AG04450 (cell line): ENCODE results near the gene PDE4C. TPM values are rescaled to one million over a fixed set of nuclear protein-coding genes. Genes with fewer than 3 reads are reported as not detected.

ENCODE experiments used
- CTCF ChIA-PET: fragments of 300-600, 350-600 bp; formaldehyde crosslinking; extraction: SDS; loops from one replicate; lab custom pipeline; 2022; ENCODE audit warnings: antibody characterized with exemption, inconsistent platforms; lab: Charles Lee
- POLR2A ChIA-PET: fragments of 350-600 bp; formaldehyde crosslinking; extraction: SDS; loops from one replicate; lab custom pipeline; 2021; ENCODE audit warnings: antibody characterized with exemption, inconsistent platforms; lab: Yijun Ruan, JAX
- DNase-seq: peaks from one replicate; pipeline ENCODE4 v3.0.0-alpha.2; 2011; ENCODE audit warnings: low read depth, low spot score
- H3K27ac ChIP-seq: one replicate; pipeline ENCODE4 v1.5.1; 2012; ENCODE audit warnings: low read depth, low read length, control low read depth
- H3K27me3 ChIP-seq: one replicate; pipeline ENCODE4 v1.6.0; 2012; ENCODE audit warnings: low read length; ENCODE audit not compliant: control insufficient read depth, insufficient read depth
- H3K4me3 ChIP-seq: 2 replicates; pipeline ENCODE4 v1.5.1; 2011; ENCODE audit warnings: mild to moderate bottlenecking, low read depth, low read length, control low read depth
- H3K9me3 ChIP-seq: 2 replicates; pipeline ENCODE4 v1.5.1; 2012; ENCODE audit warnings: low read length; ENCODE audit not compliant: control insufficient read depth, insufficient read depth
- polyA plus RNA-seq: library from polyadenylated mRNA; depleted of rRNA; stranded (reverse); fragments of >200 nt; gene quantifications from 2 replicates; pipeline ENCODE4 v1.2.3, GENCODE V29; 2011
- TF ChIP-seq, protein P1 (sequence below): IDR thresholded peaks from 2 replicates; pipeline ENCODE4 v1.5.1; 2011; ENCODE audit warnings: low read depth, low read length, control low read depth, inconsistent platforms

Gene PDE4C
- polyA plus RNA-seq, 1 experiment = 0.46 TPM

DNA sequence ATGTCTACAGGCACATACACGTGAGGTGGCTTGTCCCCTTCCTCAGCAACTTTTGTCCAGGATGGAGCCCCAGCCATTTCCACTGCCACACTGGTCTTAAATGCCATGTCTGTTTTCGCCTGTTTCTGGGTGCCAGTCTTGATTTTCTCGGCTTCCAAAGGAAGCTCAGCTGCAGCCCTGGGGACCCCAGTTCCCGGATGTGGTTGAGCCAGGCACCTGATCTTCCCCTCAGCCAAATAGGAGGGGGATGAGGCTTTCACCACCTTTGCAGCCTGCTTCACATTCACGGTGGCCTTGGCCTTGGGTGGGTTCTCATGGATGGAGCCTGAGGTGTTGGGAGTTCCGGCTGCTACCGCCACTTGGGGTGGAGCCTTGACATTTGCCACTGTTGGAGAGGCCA lies 39.3 kb upstream of the PDE4C start:
- ChIA-PET POLR2A (no interaction called here), CTCF (no interaction called here)
- Histone ChIP-seq H3K4me3 (no peak overlapping the region), H3K27me3 (no peaks in the 10 kb centered on the region), H3K27ac (no peak overlapping the region), H3K9me3 (no peaks in the 10 kb centered on the region; the same call in 1 of the 2 replicates)
- TF ChIP-seq, protein P1, sequence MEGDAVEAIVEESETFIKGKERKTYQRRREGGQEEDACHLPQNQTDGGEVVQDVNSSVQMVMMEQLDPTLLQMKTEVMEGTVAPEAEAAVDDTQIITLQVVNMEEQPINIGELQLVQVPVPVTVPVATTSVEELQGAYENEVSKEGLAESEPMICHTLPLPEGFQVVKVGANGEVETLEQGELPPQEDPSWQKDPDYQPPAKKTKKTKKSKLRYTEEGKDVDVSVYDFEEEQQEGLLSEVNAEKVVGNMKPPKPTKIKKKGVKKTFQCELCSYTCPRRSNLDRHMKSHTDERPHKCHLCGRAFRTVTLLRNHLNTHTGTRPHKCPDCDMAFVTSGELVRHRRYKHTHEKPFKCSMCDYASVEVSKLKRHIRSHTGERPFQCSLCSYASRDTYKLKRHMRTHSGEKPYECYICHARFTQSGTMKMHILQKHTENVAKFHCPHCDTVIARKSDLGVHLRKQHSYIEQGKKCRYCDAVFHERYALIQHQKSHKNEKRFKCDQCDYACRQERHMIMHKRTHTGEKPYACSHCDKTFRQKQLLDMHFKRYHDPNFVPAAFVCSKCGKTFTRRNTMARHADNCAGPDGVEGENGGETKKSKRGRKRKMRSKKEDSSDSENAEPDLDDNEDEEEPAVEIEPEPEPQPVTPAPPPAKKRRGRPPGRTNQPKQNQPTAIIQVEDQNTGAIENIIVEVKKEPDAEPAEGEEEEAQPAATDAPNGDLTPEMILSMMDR = no peak
- no peak for DNase-seq

- DNase-seq = no peak
- TF ChIP-seq, protein P1 = no peak
- Histone ChIP-seq H3K27ac (no peak overlapping the region), H3K4me3 (no peak overlapping the region), H3K27me3 (no peaks in the 10 kb centered on the region), H3K9me3 (no peaks in the 10 kb centered on the region; the same call in 1 of the 2 replicates)
- ChIA-PET POLR2A (no interaction called here), CTCF (no interaction called here)
Observed at GRCh38 chr19:18264971-18265540, 38.8 kb upstream of the PDE4C start.

DNA sequence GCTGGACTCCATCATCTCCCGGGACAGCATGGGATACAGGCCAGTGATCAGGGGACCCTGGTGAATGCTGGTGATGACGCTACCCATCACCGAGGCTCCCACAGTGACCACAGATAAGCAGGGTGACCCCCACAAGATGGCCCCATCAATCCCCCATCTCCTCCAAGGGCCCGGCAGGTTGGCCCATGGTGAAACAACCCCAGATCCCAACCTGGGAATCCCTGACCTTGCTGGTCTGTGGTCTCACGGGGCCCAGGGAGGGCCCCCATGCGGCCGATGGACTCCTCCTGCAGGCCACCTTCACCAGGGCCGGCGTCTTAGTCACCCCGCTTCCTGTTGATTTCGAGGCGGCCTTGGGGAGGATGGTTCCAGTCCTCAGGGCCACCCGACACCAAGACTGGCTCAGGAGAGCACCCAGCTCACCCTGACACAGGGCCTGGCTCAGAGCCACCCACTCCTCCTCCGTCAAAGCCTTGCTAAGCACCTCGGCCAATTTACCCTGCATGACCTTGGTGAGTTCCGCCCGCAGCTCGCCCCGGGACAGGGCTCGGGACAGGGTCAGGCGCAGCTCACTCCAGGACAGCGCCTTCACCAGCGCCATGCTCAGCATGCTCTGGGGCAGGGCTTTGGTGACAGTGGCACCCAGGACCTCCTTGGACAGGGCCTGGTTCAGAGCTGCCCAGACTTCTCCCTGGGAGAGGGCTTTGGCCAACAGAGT lies 38.1 kb upstream of the PDE4C start:
- TF ChIP-seq, protein P1 = no peak
- Histone ChIP-seq H3K4me3 (no peak overlapping the region), H3K27ac (no peak overlapping the region), H3K27me3 (no peaks in the 10 kb centered on the region), H3K9me3 (no peaks in the 10 kb centered on the region; the same call in 1 of the 2 replicates)
- ChIA-PET CTCF (no interaction called here), POLR2A (interaction anchor here (2.1 kb wide), 1 partner anchor 17 kb away, joined by 5 read pairs; the partner anchor contains the start of gene JUND)
- DNase-seq = no peak

- Histone ChIP-seq H3K4me3 (no peak overlapping the region), H3K9me3 (no peaks in the 10 kb centered on the region; the same call in 1 of the 2 replicates), H3K27ac (no peak overlapping the region), H3K27me3 (no peaks in the 10 kb centered on the region)
- DNase-seq = no peak
- ChIA-PET POLR2A (interaction anchor here (0.5 to 2.1 kb wide), 3 partner anchors 18 to 543 kb away, joined by 4 to 5 read pairs (median 5); partner anchors contain the start of genes JUND and MPV17L2), CTCF (interaction anchor here (0.5 to 1.3 kb wide), 4 partner anchors 12 to 95 kb away, joined by 3 to 5 read pairs (median 4); no protein-coding TSS in a partner anchor)
- TF ChIP-seq, protein P1 = no peak
Observed at GRCh38 chr19:18263324-18264136, 37.3 kb upstream of the PDE4C start.
